HUDEP-2 (cell line): ENCODE data around the gene KDM2B.

ENCODE experiments used
- DNase-seq, 76 experiments: peaks; one replicate each; lab custom pipeline; 2025; ENCODE audit not compliant: unreplicated experiment in 76 of 76; lab: John Stamatoyannopoulos, UW

KDM2B gene

DNA sequence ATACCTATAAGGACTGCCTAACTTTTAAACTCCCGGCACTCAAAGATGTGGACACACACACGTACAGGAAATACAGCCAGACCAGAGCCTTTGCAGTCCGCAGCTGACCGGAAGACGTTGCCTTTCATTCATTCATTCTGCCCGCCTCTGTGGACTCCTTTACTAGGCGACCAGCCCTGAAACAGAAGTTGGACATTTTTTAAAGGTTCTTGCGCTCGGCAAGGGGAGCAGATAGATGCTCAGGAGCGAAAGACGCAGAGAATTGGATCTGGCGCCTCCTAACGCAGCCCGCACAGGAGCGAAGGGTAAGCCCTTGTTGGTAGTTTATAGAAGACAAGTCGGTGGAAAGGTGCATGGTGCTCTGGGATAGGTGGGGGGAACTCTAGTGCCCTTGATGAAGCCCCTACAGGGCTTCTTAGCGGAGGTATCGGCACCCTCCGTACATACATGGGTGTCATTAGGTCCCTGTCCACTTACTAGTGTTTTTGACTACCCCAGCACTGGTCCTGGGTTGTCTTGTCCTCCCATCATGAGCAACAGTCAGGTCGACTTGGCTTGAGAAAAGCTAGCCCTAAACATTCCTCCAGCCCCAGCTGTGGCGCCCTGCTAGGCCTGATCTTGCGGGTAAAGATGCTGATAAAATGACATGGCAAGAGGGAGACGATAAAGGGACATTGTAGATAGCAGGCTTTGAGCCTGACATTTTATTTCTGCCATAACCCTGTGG lies at the start of gene KDM2B:
Gene KDM2B (minus strand): TSS at position 65 of the 727 bp plus-strand sequence. CDS start 112 bp downstream, outside the sequence.
- peak in 42 of 76 experiments; percentile 10 to 53 (median 25) for DNase-seq

DNA sequence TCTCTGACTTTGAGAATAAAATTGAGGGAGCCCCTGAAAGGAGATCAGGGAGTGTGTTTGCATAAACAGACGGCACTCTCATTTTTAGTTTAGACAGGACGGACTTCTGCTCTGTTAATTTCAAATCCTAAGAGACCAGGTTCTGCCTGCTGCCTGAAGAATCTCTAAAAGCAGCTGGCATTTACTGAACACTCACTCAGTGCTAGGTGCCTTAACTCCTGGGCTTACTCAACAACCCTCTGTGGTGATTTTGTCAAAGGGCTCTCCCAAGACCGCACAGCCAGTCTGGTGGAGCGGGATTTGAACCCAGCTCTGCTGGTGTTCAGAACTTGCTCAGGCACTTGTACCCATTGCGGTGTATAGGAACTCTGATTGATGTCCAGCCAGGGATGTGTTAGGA lies 47.7 kb upstream of the KDM2B start:
- DNase-seq, result no peak

DNA sequence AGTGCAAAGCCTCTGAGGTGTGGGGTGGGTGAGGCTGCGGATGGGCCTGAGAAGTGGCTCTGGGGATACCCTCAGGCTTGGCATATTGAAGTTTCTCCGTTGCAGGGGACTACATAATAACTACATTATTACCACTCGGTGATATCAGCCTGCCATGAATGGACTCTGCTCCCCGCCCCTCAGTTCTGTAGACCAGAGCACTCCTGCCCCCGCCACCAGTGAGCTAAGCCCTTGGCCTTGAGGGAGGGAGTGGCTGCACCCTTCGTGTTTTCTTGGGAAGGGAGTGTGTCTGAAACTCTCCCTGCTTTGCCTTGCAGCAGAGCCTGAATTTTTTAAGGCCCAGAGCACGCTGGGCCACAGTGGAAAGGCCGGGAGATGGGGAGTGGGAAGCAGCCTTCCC lies 47.2 kb upstream of the KDM2B start:
- peak in 8 of 76 experiments; percentile 3 to 30 (median 9) for DNase-seq

DNA sequence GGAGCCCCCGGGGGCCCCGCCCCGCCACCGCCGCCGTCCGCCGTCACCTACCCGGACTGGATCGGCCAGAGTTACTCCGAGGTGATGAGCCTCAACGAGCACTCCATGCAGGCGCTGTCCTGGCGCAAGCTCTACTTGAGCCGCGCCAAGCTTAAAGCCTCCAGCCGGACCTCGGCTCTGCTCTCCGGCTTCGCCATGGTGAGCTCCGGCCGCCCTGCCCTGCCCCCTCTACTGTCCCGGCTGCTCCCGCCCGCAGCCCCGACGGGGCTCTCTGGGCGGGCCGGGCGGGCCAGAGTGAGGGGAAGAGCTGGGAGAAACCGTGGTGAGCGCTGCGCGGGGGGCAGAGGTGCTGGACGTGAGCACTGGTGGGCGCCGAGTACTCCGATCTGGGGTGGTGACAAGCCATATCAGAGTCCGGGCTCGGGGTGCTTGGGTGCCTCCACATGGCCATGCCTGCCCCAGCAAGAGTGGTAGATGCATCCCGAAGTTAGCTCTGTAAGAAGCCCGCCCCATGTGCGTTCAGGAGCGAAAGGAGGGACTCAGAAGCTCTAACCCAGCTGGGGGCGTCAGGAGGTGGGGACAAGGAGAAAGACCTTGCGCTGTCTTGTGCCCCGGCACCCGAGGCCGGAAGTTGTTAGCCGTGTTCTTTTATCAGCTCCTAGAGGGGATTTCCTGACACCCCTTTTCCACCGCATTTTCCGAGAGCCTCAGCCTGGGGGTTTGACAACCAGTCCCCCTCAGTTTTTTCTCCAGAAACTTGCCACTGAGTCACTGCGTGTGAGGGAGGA lies 46.2 kb upstream of the KDM2B start:
- peak in 49 of 76 experiments; percentile 5 to 78 (median 40) for DNase-seq

DNA sequence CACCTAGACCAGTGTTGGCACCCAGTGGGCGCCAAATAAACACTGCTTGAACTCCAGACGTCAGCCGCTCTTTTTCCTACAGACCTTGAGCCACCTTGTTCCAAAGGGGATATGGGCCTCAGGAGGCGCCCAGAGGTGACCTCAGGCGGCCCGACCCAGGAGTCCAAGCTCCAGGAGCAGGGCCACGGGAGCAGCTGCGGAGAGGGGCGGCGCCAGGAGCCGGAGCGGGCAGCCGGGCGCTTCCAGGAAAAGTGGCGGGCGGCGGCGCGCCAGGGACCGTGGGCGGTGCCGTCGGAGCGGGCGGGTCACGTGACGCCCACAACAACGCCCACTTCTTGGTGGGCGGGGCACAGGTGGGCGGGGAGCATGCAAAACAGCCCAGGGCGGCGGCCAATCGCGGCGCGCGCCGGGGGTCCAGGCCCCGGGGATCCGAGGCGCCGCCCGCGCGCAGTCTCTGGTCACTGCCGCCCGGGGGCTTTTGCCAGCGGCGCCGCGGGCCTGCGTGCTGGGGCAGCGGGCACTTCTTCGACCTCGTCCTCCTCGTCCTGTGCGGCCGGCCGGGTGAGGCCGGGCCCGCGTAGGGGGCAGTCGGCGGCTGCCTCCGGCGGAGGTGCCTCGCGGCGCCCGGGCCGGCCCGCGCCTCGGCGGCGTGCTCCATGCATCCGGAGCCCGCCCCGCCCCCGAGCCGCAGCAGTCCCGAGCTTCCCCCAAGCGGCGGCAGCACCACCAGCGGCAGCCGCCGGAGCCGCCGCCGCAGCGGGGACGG lies 45.4 kb upstream of the KDM2B start, which contains the start of gene ORAI1:
Gene ORAI1 (plus strand): TSS at position 444 of the 766 bp plus-strand sequence.
- peak; percentile 16 to 97 (median 91) for DNase-seq

DNA sequence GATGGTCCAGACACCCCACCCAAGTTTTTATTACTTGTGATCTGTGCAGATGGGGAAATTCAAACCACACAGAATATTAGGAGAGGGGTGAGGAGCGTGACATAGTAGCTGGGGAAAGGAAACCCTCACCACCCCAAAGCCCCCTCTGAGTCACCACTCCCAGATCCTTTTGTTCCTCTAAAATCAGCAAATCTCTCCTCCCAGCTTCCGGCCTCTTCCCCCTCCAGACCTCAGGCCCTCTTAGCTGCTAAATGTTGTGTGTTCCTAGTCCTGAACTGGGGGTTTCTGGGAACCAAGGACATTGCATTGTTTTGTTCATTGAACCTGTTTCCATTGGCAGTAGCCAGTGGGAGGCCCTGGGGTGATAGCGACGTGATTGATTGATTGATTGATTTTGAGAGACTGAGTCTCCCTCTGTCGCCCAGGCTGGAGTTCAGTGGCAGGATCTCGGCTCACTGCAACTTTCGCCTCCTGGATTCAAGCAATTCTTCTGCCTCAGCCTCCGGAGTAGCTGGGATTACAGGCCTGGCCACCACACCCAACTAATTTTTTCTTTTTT lies 39.6 kb upstream of the KDM2B start:
- DNase-seq, result no peak

DNA sequence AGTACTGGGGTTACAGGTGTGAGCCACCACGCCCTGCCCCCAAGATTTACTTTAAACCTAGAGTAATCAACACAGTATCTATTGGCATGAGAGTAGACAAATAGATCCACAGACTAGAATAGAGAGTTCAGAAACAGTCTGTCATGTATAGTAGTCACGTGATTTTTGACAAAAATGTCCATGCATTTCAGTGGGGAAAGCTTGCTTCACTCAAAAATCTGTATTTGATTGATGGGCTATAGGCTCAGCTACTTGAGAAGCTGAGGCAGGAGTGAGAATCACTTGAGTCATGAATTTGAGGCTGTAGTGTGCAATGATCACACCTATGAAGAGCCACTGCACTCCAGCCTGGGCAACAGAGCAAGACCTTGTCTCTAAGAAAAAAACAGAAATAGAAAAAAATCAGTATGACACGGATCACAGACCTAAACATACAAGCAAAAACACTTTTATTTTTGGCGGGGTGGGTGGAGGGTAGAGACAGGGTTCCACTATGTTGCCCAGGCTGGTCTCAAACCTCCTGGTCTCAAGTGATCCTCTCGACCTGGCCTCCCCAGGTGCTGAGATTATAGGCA lies 37.9 kb upstream of the KDM2B start:
- DNase-seq, result no peak

DNA sequence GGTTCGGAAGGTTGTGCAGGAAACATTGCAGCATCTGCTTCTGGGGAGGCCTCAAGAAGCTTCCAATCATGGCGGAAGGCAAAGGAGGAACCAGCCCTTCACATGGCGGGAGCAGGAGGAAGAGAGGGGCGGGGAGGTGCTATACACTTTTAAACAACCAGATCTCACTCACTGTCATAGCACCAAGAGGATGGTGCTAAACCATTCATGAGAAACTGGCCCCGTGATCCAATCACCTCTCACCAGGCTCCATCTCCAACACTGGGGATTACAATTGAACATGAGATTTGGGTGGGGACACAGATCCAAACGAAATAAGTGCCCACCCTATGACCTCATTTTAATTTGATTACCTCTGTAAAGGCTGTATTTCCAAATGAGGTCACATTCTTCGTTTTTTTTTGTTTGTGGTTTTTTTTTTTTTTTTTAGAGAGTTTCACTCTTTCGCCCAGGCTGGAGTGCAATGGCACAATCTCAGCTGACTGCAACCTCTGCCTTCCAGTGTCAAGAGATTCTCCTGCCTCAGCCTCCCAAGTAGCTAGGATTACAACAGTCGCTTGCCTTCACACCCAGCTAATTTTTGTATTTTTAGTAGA lies 34.1 kb upstream of the KDM2B start:
- DNase-seq, result no peak

DNA sequence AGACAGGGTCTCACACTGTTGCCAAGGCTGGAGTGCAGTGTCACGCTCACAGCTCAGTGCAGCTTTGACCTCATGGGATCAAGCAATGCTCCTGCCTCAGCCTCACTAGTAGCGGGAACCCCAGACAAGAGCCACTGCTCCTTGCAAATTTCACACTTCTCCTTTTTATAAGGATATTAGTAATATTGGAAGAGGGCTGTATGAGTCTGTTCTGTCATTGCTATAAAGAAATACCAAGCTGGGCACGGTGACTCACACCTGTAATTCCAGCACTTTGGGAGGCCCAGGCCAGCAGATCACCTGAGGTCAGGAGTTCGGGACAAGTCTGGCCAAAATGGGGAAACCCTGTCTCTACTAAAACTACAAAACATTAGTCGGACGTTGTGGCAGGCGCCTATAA lies 32.6 kb upstream of the KDM2B start:
- DNase-seq, result no peak

DNA sequence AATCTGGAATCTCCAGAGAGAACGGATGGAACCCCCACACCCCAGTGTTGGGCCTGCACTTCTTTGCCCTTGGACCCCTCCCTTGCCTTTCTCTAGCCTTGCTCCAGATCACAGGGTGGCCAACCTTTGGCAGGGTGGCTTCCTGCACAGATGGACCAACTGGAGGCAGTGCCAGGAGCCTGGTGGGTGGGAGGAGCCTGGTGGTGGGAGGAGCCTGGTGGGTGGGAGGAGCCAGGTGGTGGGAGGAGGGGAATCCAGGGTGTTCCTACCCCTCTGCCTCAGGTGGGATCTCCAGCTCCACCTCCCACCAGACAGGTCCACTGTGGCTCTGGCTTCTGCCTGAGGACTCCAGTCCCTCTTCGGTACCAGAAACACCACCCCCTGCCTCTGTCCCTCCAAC lies 30.5 kb upstream of the KDM2B start:
- peak in 18 of 76 experiments; percentile 4 to 37 (median 20) for DNase-seq

DNA sequence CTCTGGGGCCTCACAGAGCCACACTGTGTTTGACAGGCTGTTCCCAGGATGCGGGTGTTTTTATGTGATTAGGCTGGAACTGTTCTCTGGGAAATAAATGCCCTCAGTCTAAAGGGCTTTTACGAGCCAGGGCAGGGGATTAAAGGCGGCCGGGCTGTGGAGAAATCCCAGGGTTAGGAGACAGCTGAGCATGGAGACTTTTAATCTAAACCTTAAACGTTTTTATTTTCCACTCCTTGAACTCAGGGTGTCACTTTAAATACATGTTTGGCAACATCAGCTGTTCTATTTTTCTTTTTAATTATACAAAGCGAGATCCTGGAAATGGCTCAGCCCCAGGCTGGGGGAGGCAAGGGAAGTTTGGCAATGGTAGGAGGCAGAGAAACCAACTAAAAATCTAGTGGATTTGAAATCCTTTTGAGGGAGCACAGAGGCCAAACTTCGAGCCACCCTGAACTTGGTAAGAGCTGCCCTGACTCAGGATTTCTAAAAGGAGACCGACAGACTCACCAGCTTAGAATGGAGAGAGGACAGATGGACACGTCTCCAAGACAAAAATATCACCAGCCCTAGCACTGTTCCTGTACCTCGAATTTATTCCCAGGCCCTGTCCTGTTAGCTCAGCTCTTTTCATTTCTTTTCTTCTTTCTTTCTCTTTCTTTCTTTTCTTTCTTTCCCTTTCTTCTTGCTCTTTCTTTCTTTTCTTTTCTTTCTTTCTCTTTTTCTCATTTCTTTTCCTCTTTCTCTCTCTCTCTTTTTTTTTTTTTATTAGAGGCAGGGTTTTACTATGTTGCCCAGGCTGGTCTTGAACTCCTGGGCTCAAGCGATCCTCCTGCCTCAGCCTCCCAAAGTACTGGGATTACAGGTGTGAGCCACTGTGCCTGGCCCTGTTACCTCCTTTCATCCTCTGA lies 29.7 kb upstream of the KDM2B start:
- no peak for DNase-seq

DNA sequence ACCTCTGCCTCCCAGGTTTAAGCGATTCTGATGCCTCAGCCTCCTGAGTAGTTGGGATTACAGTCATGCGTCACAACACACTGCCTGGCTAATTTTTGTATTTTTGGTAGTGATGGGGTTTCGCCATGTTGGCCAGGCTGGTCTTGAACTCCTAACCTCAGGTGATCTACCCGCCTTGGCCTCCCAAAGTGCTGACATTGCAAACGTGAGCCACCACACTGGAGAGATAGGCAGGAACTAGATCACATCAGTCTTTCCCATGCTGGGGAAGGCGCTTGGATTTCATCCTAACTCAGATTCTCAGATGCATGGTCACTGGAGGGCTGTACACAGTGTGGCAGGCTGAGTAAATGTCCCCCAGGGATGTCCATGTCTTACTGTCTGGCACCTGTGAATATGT lies 27.5 kb upstream of the KDM2B start:
- no peak for DNase-seq

DNA sequence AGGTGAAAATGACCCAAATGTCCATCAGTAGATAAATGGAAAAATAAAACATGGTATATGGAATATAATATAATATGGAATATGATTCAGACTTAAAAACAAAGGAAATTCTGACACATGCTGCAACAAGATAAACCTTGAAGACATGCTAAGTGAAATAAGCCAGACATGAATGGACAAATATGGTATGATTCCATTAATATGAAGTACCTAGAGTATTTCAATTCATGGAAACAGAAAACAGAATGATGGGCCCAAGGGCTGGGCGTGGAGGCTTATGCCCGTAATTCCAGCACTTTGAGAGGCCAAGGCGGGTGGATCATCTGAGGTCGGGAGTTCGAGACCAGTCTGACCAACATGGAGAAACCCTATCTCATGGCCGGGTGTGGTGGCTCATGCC lies 22.8 kb upstream of the KDM2B start:
- no peak for DNase-seq

DNA sequence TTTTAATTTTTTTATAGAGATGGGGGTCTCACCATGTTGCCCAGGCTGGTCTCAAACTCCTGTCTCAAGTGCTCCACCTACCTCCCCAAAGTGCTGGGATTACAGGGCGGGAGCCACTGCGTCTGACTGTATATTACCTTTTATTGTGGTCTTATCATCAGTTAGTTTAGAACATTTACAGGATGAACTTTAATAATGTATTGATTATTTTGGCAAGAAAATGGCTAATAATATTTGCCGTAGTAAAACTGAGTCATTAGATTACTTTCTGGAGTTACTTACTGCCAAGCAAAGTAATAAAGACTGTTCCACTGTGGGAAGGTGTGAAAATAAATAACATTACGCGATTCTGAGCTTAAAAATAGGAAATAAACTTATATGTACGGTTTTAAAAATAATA lies 21.9 kb upstream of the KDM2B start:
- DNase-seq, result no peak

DNA sequence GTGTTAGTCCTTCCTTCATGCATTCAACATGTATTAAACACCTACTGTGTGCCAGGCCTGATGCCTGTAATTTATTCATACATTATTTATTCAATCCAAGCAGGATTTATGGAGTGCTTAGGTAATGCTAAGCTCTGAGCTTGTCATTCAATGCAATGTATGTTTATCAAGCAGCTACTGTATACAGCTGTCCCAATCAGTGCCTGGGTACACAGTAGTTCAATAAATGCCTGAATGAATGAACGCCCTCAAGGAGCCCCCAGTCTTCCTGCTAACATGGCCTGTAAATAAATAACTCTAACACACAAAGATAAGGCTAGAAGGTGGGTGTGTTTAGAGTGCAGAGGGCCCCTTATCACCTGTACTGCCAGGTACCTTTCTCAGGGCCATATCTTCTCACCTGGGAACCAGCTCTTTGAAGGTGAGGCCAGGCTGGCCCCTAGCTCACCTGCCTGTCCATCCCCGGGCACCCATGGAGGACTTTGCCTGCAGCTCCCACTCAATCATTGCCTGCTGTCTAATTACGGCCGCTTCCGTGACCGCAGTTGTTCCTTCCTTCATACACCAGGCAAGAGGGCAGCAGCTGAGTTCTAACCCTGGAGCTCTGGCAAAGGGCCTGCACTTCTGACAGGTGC lies 20.0 kb upstream of the KDM2B start:
- DNase-seq, result no peak

DNA sequence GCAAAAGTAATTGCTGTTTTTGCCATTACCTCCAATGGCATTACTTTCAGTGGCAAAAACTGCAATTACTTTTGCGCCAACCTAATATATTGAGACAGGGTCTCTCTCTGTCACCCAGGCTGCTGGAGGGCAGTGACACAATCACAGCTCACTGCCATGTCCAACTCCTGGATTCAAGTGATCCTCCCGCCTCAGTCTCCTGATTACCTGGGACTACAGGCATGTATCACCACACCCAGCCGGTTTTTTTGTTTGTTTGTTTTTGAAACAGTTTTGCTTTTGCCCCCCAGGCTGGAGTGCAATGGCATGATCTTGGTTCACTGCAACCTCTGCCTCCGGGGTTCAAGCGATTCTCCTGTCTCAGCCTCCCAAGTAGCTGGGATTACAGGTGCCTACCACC lies 15.7 kb upstream of the KDM2B start:
- DNase-seq, result no peak

DNA sequence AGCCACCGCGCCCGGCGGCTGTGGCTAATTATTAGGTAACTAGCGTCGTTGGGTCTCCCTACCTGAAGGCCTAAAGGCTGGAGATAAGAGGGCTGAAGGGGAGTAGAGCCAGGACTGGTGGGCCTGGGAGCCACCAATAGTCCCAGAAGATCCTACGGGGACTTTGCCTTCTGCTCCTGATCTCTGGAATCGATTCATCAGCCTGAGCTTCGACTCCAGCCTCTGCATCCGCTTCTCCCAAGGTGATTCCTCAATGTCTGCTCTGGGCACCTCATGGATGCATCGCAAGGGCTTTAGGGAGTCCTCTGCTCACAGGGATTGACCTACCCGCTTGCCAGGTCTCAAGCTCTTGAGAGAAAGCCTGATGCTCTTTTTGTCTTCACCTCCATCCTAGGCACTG lies 14.7 kb upstream of the KDM2B start:
- no peak for DNase-seq

DNA sequence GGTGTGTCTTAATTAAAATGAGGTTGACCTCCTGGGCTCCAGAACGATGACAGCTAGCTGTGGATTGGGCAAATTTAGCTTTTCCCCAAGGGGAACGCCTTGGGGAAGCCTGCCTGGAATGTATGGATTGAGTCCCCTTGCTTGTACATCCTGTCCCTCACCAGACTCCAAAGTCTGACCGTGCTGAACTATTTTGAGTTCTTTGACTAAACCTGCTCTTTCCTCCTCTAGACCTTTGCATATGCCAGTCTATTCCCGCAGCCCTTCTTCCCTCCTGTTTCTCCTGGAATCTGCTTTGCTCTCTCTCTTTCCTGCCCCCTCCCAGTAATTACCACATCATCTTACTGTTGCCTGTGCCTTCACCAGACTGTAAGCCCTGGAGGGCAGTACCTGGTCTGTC lies 11.5 kb upstream of the KDM2B start:
- DNase-seq, result no peak
